Epidermal melanocyte (primary cell): Measurements from ENCODE around the gene LY86.

Experiments used
- DNase-seq: peaks from one replicate; pipeline ENCODE4 v3.0.0; 2011; ENCODE audit warnings: low spot score; ENCODE audit not compliant: insufficient read length

LY86 gene

DNA sequence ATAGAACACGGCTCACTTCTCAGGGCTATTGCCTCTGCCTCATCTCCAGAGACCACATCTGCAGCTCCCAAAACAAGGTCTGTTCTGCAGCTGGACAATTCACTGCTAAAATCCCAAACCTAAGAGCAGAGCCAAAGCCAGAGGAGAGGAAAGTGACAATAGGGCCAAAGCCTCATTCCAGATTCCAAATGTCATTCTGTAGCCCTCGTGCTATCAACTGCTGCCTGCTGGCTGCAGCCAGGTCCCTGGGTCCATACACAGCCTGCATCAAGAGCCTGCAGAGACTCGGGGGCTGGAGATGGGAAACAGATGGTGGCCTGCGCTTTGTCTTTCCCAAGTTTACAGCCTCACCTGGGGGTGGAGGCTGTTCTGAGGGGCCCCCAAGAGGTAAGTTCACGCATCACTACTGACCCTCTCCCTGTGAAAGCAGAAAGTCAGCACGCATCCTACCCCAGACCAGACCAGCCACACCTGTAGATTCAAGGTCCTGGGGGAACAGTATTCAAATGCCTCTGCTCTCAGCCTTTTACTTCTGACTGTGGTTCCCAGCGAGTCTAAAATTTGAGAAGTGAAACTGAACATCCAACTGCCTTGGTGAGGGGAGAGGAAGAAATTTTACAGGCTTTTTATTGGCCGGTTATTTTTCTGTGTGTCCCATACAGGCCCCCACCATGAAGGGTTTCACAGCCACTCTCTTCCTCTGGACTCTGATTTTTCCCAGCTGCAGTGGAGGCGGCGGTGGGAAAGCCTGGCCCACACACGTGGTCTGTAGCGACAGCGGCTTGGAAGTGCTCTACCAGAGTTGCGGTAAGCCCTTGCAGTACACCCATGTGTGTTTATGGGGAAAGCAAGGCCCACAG lies at the start of gene LY86:
Gene LY86, plus strand, starts transcription at position 657 of the 860 bp plus-strand sequence. Its CDS starts 15 bp downstream, at position 672.
- DNase-seq, result no peak

DNA sequence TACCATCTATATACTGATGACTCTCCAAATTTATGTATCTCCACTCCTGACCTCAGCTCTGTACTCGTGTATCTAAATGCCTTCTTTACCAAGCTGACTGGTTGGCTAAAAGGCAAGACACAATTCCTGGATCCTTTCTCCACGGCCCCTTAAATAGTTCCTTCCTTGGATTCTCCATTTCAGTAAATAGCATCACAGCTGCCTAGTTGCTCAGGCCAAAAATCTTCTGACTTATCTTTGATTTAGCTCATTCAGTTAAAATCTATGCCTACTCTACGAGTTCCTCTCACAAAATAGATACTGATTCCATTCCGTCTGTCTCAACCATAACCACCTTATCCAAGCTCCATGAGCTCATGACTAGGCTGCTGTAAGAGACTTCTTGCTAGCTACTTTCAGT lies 49.5 kb upstream of the LY86 start:
- DNase-seq, result no peak

DNA sequence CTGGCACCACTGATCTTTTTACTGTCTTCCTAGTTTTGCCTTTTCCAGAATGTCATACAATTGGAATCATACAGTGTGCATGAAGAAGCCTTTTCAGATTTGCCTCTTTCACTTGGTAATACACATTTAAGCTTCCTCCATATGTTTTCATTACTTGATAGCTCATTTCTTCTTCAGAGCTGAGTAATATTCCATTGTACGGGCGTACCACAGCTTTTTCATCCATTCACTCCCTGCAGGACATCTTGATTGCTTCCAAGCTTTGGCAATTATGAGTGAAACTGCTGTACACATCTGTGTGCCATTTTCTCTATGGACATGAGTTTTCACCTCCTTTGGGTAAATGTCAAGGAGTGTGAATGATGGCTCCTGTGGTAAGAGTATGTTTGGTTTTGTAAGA lies 46.2 kb upstream of the LY86 start:
- no peak for DNase-seq

DNA sequence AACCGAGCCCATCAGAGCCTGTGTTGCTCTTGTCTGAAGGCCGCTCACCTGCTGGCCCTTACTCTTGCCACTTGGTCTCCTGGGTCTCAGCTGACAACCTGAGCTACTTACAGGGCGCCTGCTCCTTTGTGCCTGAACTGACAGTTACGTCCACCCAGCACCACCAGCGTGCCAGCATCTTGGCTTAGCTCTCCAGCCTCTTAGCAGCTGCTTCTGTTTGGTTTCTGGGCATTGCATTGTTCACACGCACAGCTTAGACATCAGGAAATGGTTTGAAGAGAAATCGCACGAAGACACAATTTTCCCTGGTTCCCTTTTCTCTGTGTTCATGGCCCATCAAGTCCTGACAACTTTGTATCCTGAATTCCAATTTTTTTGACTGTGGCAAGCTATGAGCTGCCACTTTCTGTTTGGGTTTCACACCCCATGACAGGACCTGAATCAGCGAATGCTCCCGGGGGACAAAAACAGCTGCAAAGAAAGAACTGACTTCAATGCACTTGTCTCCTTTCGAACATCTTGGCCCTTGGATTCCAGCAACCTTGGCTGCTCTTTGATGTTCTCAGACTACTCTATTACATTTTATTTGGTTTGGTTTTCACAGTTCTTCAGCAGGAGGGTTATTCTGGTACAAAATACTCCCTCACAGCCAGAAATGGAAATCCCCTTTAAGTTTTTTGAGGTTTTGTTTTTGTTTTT lies 45.2 kb upstream of the LY86 start:
- DNase-seq, result no peak

DNA sequence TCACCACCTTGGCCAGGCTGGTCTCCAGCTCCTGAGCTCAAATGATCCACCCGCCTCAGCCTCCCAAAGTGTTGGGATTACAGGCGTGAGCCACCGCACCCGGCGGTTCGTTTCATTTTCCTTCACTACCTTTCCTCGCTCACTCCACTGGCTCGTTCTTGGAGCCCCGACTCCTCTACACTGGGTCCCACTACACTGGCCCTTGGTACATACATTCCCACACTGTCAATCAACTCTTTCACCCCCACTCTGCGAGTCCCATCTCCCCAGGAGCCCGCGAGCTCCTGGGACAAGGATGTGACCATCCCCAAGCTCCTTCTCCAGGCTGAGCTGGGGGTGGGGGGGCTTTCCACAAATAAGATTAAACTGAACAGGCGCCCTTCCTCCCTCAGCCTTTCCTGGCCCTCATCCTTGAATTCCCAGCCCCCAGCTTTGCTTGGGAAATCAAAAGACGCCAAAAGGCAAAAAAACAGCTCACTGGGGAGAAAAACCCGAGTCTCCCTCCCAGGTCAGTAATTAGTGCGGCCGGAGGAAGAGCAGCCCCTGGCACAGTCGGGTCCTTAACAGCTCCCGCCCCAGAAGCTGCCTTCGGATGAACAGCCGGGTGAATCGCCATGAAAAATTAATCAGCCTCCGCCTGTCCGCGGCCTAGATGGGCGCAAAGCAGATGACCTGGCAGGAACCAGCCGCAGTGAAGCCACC lies 42.8 kb upstream of the LY86 start:
- no peak for DNase-seq

DNA sequence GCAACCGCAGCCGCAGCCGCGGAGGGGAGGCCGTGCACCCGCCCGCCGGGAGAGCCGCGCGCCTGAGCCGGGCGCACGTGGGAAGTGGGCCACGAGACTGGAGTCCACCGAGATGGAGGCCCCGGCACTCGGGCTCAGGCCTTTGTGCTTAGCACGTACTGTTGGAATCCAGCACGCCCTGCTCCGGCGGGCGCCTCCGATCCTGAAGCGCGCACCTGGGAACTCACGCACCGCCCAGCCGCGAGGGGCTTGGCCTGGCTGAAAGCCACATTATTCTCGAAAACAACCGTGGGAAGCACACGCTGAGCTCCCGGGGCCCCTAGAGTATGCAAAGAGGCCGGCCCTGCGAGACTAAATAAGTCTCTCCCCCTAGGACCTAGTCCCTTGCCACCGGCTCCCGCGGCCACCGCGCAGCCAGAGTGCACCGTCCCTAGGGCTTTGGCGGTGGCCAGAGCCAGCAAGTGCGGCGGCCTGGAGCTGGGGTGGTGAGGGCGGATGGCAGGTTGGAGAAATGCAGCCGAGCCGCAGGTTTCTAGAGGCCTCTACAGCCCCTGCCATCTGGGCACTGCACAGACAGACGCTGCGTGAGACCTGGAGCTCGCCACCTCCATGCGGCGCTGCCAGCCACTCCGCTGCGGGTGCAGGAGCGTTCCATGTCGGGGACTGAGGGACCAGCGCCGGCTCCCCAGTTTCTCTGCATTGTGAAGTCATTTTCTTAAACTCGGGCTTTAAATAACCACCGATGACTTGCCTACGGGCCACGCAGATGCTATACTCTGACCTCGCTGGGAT lies 42.0 kb upstream of the LY86 start:
- DNase-seq, result no peak

DNA sequence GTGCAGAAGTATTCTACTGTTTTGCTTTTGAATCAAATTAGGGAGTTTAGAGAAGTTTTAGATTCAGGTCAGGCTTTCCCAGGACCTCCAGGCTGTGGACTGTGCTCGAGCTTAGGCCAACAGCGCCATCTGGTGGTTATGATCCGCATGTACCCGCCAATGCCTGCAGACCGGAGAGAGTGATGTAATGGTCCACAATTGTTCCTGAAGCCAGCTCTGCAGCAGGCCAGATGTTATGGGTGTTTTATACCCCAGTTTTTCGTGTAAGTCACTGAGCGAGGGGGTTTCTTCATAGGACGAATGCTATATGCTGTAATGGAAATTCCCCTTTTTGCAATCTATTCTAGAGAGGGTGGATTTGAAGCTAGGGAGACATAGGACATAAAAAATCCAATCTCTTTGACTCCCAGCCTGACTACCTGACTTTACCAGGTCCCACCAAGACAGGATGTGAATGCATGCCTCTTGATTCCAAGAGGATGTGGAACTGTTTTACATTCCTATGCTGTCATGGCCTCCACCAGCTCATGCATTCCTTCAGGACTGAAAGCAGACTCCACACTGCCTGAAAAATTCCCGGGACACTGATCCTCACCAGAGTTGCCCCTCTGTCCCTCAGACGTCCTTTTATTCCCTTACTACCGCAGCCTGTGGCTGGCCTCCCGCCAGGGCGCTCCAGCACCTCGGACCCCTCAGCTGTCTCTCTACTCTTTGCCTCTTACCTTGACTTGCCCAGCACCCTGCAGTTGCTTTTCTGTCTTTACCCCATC lies 41.2 kb upstream of the LY86 start:
- peak; percentile 67 for DNase-seq

DNA sequence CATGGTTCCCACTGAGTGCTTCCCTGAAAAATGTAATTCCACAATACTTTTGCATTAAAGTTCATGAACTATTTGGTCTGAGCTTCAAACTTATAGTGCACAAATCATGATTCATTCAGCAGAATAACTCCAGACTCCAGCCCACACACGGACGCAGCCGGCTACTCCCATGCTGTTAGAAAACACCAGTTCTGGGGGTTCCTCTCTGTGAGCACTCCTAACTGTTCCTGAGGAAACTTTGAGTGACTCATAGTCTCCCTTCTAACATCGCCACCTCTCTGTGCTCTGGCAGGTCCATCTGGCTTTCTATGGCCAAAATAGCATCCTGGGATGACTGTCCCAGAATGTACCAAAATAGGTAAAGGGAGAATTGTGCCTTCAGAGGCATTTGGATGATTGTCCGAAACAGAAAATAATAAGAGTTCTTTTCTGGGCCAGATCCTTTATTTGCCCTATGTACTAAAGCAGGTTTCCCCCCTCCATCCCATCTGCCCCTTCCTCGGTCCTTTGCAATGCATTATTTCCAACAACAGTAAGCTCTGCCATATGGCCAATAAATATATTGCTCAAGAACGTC lies 32.3 kb upstream of the LY86 start:
- DNase-seq, result no peak

DNA sequence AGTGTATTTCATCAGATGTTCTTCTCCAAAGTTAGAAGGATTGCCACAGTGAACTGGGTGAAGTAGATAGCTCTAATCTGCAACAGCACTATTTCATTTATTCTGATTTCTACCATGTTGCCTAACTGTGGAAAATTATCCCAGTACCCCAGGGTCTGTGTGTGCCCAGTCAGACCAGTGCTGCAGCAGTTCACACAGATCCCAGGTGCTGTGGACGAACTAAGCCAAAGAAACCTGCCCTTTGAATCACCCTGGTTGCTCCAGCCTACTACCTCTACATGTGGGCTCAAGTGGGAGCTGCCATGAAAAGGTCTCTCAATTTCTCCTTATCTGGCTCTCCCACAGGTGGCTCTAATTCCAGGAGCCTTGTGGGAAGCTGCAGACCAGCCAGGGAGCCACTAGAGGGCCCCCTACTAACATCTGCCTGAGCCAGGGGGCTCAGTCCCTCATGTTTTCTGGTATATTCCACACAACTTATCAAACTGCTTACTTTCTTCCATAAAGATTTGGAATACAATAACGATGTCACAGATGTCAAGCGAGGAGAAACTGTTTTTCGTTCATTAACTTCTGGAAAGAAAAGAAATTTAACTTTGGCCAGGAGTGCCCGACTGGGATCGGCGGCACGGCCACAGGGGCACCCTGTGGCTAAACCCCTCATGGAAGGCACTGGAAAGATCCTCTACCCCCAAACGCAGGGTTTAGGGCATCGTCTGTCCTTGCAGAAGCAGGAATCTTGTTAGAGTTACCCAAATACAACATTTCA lies 31.6 kb upstream of the LY86 start:
- no peak for DNase-seq

DNA sequence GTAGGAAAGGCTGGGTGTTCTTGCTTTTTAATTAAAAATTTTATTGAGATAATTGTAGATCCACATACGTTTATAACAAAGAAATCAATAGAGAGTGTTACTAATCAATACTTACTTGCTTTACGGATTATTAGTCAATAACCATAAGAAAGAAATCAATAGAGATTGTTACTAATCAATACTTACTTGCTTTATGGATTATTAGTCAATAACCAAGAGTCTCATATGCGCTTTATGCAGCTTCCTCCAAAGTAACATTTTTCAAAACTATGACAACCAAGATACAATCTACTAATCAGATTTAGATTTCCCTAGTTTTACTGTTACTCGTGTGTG lies 31.0 kb upstream of the LY86 start:
- DNase-seq, result no peak

DNA sequence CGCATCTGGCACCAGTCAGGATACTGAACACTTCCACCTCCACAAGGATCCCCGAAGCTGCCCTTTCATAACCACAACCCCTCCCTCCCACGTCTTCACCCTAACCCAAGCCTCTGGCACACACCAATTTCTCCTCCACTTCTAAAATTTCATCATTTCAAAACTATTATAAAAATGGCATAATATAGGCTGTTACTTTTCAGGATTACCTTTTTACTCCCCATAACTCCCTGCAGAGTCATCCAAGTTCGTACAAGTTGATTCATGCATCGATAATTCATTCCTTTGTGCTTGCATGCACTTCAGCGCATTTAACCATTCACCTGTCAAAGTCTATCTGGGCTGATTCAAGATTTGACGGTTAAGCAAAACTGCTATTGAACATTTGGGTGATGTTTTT lies 30.6 kb upstream of the LY86 start:
- DNase-seq, result no peak

DNA sequence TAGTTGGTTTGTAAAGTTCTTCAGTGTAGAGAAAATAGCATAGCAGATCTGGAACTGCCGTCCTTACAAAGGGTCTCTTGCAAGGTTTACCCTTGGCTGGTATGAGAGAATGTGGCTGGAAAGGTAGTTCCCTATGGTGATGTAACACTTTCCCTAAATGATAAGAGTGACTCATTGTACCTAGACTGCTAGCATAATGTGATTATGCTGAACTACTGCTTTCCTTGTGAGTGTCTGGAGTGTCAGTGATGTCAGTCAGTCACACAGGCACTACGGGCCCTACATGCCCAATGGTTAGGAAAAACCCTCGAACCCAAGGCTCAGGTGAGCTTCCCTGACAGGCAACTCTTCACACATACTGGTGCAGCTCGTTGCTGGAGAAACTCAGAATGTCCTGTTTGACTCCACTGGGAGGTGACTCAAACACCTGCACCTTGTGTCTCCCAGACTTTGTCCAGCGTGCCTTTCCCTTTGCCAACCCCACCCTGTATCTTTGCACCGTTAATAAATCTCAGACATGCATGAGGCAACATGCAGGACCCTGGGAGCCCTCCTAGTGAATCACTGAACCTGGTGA lies 28.4 kb upstream of the LY86 start:
- DNase-seq, result no peak

DNA sequence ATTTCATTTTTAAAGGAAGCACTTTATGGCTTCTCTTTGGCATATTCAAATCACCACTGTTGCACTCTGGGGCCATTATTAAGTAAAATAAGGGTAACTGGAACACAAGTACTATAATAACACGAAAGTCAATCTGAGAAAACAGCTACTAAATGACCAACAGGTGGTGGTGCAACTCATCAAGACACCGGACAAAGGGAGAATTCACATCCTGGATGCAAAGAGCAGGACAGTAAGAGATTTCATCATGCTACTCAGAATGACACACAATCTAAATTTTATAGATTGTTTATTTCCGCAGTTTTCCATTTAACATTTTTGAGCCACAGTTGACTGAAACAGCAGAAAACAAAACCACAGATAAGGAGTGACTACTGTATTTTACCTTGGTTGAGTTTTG lies 27.6 kb upstream of the LY86 start:
- no peak for DNase-seq

DNA sequence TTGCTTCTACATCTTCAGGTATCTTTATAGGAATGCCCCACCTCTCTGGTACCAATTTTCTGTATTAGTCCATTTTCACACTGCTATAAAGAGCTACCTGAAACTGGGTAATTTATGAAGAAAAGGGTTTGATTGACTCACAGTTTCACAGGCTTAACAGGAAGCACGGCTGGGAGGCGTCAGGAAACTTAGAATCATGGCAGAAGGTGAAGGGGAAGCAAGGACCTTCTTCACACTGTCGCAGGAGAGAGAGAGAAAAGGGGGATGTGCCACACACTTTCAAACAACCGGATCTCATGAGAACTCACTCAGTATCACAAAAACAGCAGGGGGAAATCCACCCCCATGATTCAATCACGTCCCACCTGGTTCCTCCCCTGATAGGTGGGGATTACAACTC lies 24.4 kb upstream of the LY86 start:
- DNase-seq, result no peak

DNA sequence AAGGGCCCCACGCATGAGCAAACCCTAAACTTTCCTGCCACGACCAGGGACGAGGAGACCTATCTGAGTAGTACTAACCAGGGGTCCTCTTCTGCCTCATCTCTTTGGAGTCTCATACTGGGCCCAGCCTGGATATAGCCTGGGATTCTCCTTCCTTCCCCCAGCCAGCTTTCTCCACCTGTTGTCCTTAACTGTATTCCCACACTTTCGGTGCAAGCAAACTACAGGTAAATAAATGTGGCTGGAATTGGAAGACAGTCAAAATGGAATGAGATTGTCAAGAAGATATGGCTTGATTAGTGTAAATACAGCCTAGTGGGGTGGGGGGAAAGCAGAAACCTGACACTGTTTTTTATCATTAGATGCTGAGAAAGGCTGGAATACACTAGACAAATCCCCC lies 23.5 kb upstream of the LY86 start:
- DNase-seq, result no peak

DNA sequence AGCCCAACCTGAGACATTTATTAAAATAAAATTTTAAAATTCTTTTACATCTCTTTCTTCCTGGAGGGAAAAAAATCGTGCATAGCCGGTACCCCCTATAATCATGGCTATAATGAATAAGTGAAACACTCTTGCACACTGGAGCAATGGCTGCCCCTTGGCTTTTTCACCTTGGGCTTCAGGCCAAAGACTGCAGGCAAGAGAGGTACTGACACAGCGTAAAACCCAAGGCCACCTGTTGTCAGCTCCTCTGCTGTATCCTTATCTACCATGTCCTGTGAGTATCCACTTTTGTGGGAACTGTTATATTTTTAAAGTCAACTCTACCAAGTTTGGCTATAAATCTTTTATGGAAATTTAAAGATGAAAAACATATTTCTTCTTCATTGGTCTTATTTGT lies 23.0 kb upstream of the LY86 start:
- no peak for DNase-seq

DNA sequence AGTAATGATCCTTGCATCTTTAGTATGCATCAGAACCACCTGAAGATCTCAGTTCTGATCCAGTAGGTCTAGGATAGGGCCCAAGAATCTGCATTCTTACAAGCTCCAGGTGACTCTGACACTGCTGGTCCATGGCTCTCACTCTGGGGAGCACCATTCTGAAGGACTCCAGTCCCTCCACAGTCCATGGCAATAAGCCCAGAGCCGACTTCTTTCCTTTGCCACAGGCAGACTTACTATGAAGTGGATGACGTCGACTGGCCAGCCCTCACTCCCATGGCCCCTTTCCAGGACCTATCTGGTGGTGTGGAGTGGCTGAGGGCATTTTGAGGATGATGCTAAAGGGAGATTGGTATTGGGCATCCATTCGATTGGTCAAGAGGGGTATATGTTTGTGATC lies 21.8 kb upstream of the LY86 start:
- DNase-seq, result no peak

DNA sequence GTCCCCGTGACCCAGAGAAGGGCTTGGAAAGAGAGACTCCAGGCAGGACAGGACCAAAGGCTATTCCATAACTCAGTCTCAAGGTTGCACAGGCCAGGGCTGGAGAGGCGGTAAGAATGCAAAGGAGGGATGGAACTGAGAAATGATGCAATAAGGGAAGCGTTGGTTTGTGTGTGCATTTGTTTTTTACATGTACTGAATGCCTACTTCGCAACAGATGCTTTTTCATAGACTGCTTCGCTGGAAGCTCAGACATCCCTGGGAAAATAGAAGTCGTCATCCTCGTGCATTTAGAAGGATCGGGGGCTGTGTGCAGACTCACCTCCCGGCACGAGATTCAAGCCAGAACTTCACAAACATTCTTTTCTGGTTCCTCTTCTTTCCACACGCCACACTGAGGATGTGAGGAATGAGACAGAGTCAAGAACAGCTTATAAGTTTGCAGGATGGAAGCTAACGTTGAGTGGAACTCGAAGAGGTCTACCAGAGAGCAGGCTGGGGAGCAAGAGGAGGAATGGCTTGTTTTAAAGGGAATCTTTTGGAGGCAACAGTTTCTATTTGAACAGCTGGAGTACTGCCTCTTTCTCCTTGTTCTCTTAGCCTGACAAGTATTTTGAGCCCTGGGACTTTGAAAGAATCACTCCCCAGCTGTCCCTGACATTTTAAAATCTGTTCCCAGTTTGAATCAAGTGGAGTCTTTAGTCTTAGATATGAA lies 19.3 kb upstream of the LY86 start:
- no peak for DNase-seq

DNA sequence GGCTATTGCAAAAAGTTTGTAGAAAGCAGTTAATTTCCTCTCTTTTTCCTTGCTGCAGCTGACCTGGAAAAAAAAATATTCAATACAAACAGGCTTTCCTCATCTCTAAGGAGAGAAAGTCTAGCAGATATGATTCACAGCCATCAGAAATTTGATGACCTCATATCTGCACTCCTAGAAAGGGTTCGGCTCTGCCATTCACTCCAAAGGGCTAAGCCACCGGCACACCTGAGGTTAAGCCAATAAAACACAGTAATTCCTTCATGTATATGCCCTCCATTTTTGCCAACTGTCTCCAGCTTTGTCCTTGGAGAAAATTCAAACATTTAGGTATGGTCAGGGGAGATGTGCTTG lies 18.7 kb upstream of the LY86 start:
- no peak for DNase-seq
